SIG-M5 (cell line): Measurements from ENCODE around the gene CELF2.

Source experiments
- DNase-seq: peaks from one replicate; lab custom pipeline; 2025; lab: John Stamatoyannopoulos, UW

The CELF2 gene

GRCh38 chr10:11201911-11202310 lies 184.2 kb downstream of the CELF2 start:
- DNase-seq, result no peak

DNA sequence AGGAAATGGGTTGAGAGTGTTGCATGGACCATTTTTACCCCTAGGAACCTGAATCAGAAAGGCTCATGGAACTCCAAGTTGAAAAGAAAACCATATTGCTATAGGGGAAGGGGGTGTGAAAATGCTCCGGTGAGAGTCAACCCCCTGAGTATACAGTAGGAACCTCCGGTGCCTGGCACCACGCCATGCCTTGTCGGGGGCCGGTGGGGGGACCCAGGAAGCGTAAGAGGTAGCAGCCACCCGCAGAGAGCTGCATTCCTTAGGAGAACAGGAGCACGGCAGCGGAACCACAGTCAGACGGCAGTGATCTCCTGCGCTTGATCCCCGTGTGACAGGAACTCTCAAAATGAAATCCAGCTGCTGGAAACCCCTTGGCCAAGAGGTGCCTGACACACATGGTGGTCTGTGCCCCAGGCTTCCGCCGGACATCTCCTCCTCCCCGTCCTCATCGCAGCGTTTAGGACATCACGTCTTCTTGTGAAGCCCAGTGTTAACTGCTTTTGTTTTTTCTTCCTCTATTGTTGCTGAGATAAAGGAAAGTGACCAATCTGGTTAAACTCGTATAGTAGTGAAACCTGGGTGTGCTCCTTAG lies 186.8 kb downstream of the CELF2 start:
- DNase-seq, result no peak

- no peak for DNase-seq
These were observed 187.5 kb downstream of the CELF2 start for GRCh38 chr10:11205030-11205772.

DNA sequence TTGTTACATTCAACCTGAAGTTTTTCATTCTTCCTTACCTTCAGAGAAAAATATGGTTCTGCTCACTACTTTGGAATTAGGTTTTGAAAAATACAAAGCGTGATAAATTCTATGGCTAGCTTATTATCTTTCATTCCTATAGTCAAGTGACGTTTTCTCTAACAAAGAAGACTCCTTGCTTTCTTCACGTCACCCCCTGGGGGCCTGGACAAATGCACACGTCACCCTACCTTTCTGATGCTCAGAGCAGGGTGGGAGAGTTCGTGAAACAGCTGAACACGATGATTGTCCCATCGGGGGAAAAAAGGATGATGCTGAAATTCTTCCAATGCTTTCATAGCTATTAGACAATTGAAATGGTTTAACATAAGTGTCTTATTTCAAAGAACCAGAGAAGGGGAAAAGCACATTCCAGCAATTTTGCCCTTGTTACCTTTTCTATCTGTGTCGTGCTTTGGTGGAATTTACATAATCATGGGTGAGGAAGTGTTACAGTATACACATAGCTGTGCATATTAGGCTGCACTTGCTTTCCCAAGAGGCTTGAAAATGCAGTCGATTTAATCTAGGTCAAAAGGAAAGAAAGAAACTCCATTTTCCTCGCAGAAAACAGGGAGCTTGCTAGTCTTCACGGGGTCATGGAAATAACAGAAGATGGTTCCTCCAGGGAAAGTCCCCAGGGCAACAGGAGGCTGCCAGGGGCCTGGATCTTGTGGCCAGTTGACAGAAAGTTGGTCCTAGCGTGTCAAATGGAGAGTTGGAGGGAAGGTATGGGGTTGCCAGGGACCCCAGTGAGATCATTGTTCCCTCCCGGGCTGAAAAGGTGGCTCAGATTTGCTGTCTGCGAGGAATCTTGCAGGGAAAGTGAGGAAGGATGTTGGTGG lies 189.2 kb downstream of the CELF2 start:
- DNase-seq, result no peak

- DNase-seq, result no peak
These were observed 189.8 kb downstream of the CELF2 start for GRCh38 chr10:11207560-11207844.

DNA sequence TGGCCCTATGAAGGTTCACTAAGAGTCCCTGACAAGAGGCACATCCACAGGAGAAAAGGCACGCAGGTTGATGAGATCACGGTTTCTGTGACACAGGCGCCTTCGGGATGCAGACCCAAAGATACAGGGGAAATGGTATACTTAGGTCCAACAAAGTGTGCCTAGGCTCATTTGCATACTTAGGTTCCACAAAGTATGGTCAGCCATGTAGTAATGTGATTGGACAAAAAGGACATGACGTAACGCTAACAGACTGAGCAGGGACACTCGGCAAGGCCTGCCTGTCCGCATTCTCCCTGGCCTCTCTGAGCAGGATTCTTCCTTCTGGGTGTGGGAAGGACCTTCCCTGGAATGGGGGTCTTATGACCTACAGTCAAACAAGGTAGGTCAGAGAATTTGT lies 190.6 kb downstream of the CELF2 start:
- DNase-seq, result no peak

- DNase-seq, result no peak
These were observed 191.5 kb downstream of the CELF2 start for GRCh38 chr10:11208908-11209829.

- DNase-seq, result no peak
These were observed 192.1 kb downstream of the CELF2 start for GRCh38 chr10:11209830-11210181.

GRCh38 chr10:11210211-11210922 lies 192.7 kb downstream of the CELF2 start:
- no peak for DNase-seq

- DNase-seq, result no peak
These were observed 194.8 kb downstream of the CELF2 start for GRCh38 chr10:11212288-11213085.

DNA sequence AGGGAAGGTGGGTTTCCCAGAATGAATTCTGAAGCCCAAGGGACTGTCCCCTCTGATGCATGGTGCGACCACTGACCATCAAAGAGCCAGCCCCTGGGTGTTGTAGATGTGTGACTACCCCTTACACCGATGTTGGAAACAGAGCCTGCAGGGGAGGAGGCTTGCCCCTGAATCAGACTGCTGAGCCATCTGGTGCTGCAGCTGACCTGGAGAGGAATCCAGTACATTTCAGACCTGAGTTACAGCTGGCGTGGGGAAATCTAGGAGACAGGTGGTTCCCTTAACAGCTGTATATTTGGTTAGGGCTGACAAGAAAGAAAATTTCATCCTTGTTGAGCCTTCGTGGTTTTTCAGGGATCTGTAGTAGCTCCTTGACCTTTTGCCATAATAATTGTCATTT lies 195.5 kb downstream of the CELF2 start:
- DNase-seq, result no peak

DNA sequence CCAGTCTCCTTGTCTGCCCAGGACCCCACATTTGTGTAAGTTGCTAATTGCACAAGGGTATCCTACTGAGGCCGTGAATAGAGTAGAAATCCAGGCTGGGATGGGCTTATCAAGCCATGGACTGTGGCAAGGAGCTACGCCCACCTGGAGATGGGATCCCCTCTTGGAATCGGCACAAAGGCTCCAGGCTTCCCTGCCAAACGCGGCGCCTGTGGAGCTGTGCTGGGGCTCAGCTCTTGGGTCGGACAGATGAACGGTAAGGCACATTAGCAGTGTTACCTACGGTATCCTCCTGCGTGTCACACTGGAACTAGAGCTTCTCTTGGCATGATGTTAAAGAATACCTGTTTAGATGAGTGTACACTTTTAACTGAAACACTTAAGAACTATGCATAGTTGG lies 196.7 kb downstream of the CELF2 start:
- DNase-seq, result no peak

DNA sequence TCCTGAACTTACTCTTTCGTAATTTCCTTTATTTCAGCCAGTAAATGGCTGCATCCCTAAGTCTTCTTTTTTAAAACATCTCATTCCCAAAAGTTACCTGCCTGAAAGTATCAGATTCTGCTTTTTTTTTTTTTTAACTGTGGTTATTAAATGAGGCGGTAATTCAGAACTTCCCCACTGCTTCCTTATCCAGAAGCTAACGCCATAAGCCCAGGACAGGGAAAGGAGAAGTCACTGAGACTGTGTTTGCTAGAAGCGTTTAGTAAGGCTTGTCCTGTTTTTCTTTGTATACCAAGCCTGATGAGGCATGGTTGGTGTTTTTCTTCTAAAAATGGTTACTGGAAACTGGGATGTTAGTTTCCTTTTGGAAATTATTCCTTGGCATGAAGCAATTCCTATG lies 197.8 kb downstream of the CELF2 start:
- no peak for DNase-seq

DNA sequence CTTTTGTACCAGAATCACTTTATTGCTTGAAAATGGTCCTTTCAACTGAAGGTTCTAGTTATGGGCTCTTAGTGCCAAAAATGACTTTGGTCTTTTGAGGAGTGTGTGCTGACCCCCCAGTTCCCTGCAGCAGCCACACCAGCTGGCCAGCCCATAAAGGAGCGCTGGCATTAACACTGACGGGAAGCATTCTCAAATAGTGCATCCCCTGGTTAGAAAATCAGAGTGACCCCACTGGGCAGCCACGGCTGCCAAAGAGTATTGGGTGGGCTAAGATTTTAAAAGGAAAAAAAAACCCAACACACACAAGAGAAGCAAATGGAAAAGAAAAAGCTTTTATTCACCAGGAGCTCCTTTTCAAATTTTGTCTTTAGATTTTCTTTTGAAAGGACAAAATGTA lies 199.8 kb downstream of the CELF2 start:
- no peak for DNase-seq

DNA sequence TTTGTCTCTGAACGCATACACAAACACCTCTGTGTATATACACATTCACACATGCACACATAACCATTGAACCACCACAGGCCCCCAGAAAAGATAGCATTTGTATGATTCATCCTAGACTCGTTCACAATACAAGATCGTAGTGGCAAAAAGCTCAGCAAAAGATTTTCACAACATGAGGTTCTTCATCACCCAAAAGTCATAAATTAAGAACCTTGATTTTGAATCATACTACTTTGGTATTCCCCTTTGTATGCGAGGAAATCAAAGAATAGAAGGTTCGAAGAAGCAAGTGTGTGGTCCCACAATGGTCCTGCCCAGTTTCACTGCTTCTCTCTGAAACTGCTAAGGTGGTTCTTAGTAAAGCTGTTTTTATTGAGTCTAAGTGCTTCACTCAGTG lies 200.7 kb downstream of the CELF2 start:
- no peak for DNase-seq

GRCh38 chr10:11219431-11219830 lies 201.8 kb downstream of the CELF2 start:
- DNase-seq, result no peak

- no peak for DNase-seq
These were observed 205.4 kb downstream of the CELF2 start for GRCh38 chr10:11223081-11223480.

DNA sequence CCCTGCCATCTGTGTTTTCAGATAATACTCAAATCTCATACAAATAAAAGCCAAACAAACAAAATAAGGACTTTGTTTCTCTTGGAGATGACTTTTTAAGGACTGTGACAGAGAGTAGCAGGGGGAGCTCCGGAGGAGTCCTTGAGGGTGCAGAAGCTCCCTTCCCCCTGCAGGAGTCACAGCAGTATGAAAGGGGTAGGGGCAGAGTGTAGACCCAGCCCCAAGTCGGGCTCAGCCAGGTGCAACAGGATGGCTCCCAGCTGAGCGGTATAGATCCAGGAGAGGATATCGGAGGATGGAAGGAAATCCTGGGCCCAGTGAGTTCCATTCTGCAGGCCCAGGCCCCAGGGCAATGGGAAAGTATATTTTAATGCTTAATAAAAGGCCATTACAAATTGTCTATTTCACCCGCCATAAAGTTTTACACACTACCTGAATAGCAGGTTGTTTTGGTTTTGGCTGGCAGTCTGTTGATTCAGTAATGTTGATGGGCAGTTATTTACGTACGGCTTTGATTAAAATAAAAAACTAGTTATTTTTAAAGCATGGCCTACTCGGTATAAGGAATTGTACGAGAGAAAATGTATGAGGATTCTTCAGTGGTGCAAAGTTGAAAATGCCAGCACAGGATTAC lies 206.0 kb downstream of the CELF2 start:
- no peak for DNase-seq

- no peak for DNase-seq
These were observed 206.6 kb downstream of the CELF2 start for GRCh38 chr10:11224321-11224720.

- DNase-seq, result no peak
These were observed 207.2 kb downstream of the CELF2 start for GRCh38 chr10:11224792-11225416.
